HepG2 (cell line): ENCODE results near the gene IL17RB. TPM values are rescaled to one million over a fixed set of nuclear protein-coding genes. Genes with fewer than 3 reads are reported as not detected.

Experiments
- GMEB1 ChIP-seq: sonication (generic); formaldehyde crosslinking; IDR thresholded peaks from 2 replicates; pipeline ENCODE4 v1.5.1; 2020; ENCODE audit warnings: missing genetic modification reagents, mild to moderate bottlenecking, borderline replicate concordance
- HNRNPL ChIP-seq: fragments of 200-400 bp; formaldehyde crosslinking; IDR thresholded peaks from 2 replicates; pipeline ENCODE4 v1.6.1; 2017; ENCODE audit warnings: mild to moderate bottlenecking, low read depth, low read length
- KDM2A ChIP-seq: sonication (generic); formaldehyde crosslinking; IDR thresholded peaks from 2 replicates; pipeline ENCODE4 v1.4.0; 2020; ENCODE audit warnings: low read depth, missing genetic modification reagents, borderline replicate concordance
- KDM5B ChIP-seq: sonication (generic); formaldehyde crosslinking; IDR thresholded peaks from 2 replicates; pipeline ENCODE4 v1.4.0; 2020; ENCODE audit warnings: missing genetic modification reagents, mild to moderate bottlenecking, borderline replicate concordance
- POLR2A ChIP-seq, 2 experiments: IDR thresholded peaks; 2 replicates each; pipeline ENCODE4 v1.6.1; 2011; ENCODE audit warnings: low read depth in 2 of 2, low read length in 2 of 2, mild to moderate bottlenecking in 1 of 2, moderate library complexity in 1 of 2; ENCODE audit not compliant: insufficient read depth in 1 of 2
- POLR2AphosphoS5 ChIP-seq: IDR thresholded peaks from 2 replicates; pipeline ENCODE4 v1.6.1; 2012; ENCODE audit warnings: low read depth, low read length
- PRDM4 ChIP-seq: sonication (generic); formaldehyde crosslinking; IDR thresholded peaks from 2 replicates; pipeline ENCODE4 v1.9.0; 2021; ENCODE audit warnings: missing genetic modification reagents, borderline replicate concordance
- SALL2 ChIP-seq: sonication (generic); formaldehyde crosslinking; IDR thresholded peaks from 2 replicates; pipeline ENCODE4 v1.8.1; 2023; ENCODE audit warnings: mild to moderate bottlenecking, missing genetic modification reagents, inconsistent platforms
- THYN1 ChIP-seq: sonication (generic); formaldehyde crosslinking; IDR thresholded peaks from 2 replicates; pipeline ENCODE4 v1.8.1; 2023; ENCODE audit warnings: low read depth, mild to moderate bottlenecking, moderate library complexity, missing genetic modification reagents, borderline replicate concordance
- ZBTB38 ChIP-seq: sonication (generic); formaldehyde crosslinking; IDR thresholded peaks from 2 replicates; pipeline ENCODE4 v1.5.1; 2020; ENCODE audit warnings: mild to moderate bottlenecking, missing genetic modification reagents
- ZFP1 ChIP-seq: IDR thresholded peaks from 2 replicates; pipeline ENCODE4 v1.6.1; 2016
- ZNF333 ChIP-seq: sonication (generic); formaldehyde crosslinking; IDR thresholded peaks from 2 replicates; pipeline ENCODE4 v1.4.0; 2020; ENCODE audit warnings: mild to moderate bottlenecking, missing genetic modification reagents, borderline replicate concordance
- ZNF687 ChIP-seq: sonication (generic); formaldehyde crosslinking; IDR thresholded peaks from 2 replicates; pipeline ENCODE4 v1.5.1; 2020; ENCODE audit warnings: mild to moderate bottlenecking, missing genetic modification reagents, moderate library complexity
- polyA plus RNA-seq, 8 experiments: library from polyadenylated mRNA; depleted of rRNA in 3 of 8; stranded (reverse) in 7 of 8; unstranded in 1 of 8; fragments of >200 nt; fragmentation: Illumina TruSeq in 4 of 8; extraction: Trizol in 4 of 8; gene quantifications; 2 replicates each; pipeline versions ENCODE4 v1.2.1 to v1.2.3, GENCODE V29; 2011 to 2016; ENCODE audit warnings: low read depth in 4 of 8, missing spikeins in 1 of 8, mixed read lengths in 1 of 8; ENCODE audit not compliant: insufficient read depth in 1 of 8
- total RNA-seq, 5 experiments: library from RNA; depleted of rRNA; stranded (reverse); fragments of >200 nt; fragmentation: Illumina TruSeq; extraction: Trizol; gene quantifications; 2 replicates each; pipeline ENCODE4 v1.2.3, GENCODE V29; 2016; ENCODE audit warnings: low read depth in 1 of 5

Gene IL17RB
- total and polyA plus RNA-seq, 2 of the 13 experiments (the other 11 are each of a cell fraction or from before 2014, with no cell fraction given), result 130 to 190 TPM

- TF ChIP-seq GMEB1 (CRISPR knock-in tag), result no peak
- no peak for TF ChIP-seq POLR2AphosphoS5
- TF ChIP-seq HNRNPL, result peak; percentile 74; the same call in 1 of the 2 replicates
- peak; percentile 34; the same call in 1 of the 2 replicates for TF ChIP-seq ZBTB38
- TF ChIP-seq ZNF687 (CRISPR knock-in tag), result peak; percentile 88
- TF ChIP-seq SALL2, result no peak
- 0 out of 2 replicates have a peak, but pooled peaks have one; percentile 35 for TF ChIP-seq PRDM4
- peak; percentile 64; the same call in 1 of the 2 replicates for TF ChIP-seq ZNF333 (CRISPR knock-in tag)
- 0 out of 2 replicates have a peak, but pooled peaks have one; percentile 17 for TF ChIP-seq KDM2A (CRISPR knock-in tag)
- TF ChIP-seq POLR2A (IDR thresholded peaks at IDR 0.05; ENCODE audit: insufficient read depth in 1 of 2, low read depth in 2 of 2, low read length in 2 of 2), result peak in 1 of 2 experiments; percentile 37; a peak in 1 of 4 replicates
- peak; percentile 23; the same call in 1 of the 2 replicates for TF ChIP-seq KDM5B (CRISPR knock-in tag)
- no peak for TF ChIP-seq THYN1 (CRISPR knock-in tag)
- TF ChIP-seq ZFP1, result no peak
Observed at GRCh38 chr3:53841296-53841695, 5.1 kb upstream of the IL17RB start (continued).
